NCI-H1417 (cell line): ENCODE data around the gene PTPRT.

Experiments
- DNase-seq, 3 experiments: peaks; one replicate each; lab custom pipeline; 2025; lab: John Stamatoyannopoulos, UW

Gene PTPRT

DNA sequence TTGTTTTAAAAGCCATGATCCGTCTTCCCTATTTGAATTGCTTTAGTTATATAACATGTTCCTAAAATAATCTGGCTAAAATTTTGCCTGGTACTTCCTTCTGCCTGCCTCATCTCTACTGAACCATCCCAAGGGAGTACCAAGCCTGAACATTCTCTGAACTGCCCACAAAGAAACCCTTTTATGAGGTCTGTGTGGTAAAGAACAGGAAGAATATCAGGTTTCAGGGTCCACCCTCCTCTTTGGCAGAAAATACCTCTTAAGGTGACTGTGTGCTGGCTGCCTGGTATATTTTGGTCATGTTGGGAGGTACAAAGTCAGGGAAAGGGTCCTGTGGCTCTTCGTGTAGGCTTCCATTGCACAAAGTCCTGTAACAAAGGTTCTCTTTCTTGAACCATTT is 997.4 kb downstream of the PTPRT start:
- DNase-seq, result peak in 1 of 3 experiments; percentile 51

DNA sequence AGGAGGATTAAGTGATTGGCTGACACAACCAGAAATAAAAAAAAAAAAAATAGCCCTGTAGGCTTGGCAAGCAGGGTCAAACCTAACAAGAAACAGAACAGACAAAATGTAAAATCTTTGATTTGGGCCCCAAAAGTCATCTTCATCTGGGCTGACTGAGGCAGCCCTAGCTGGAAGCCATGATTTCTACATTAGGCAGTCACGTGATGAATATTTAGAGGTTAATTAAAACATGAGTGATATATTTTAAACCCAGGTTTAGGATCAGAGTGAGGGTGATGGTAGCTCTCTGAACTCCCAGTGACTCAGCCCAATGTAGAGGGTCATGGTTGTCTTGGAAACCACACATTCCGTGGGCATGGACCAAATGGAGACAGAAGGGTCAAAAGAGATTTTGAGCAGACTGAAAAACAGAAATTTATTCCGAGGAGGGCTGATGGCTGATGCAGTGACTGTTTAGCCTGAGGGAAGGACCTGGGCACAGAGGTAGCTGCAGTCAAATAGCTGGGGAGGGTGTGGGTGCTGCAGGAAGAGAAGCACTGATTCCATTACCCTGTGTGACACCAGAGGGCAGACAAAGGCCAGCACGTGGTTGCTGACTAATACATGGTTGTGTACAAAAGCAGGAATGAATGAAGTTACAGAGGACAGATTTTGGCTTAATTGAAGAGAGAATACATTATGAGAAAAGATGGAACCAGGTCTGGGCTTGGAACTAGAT is 998.4 kb downstream of the PTPRT start:
- DNase-seq, result peak in 1 of 3 experiments; percentile 48

DNA sequence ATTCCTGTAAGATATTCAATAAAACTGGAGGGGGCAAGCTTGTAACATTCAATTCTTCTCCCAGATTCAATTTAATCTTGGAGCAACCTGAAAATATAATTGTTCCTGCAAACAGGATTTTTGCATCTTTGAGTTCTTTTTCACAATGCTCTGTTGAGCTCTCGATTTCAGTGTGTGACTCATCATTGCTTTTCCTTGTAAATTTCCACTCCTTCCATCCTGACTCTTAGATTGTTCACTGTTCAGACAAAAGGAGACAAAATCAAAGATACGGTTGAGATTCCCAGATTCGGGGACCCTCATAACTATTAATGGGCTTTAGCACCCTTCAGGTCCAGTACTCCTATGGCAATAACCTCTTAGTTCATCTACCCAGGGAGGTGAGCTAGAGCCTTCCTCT is 999.6 kb downstream of the PTPRT start:
- no peak for DNase-seq

DNA sequence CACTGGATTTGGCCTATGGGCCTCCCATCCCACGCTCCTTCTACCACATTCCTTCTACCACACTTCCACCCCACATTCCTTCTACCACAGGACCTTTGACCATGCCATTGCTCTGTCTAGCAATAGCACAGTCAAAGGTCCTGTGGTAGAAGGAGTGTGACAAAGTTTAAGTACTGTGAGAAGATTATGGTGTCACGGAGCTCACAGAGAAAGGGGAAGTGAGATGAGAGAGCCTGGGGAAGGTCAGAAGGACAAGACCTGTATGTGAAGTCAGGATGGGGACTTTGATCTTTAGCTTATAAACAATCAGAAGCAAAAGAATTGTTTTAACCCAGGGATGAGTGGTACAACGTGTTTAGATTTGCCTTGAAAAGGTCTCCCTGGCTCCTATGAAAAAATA is 1003.4 kb downstream of the PTPRT start:
- no peak for DNase-seq

DNA sequence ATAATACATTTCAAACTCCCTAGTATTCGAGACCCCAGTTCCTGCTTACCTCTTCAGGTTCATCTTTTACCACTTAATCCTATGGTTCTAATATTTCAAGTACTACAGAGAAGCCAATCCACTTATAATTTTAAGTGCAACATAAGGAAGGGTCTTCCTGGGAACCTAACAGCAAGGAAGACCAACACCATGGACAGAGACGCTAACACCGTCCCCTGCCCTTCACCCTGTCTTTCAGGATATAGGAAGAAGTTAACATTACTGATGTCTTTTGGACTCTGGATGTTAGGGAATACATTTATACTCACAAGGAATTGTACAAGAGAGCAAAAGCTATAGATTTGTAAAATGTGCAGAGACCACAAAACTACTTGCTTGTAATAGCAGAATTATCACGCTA is 1006.6 kb downstream of the PTPRT start:
- no peak for DNase-seq

DNA sequence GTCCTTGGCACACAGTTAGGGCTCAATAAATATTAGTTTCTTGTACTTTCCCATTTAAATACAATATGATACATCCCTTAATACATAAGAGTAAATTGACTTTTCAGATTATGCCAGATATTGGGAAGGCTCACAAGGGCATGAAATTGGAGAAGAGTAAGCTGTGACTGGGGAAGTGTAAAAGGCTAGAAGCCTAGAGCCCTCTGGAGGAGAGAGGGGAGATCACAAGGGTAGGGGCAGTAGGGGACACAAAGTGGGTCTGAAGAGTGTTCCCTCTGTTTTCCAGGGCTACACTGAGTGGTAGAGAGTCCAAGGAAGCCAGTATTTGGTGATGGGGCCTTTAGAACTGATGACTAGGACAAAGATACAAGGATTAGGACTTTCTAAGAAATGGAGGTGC is 1008.6 kb downstream of the PTPRT start:
- DNase-seq, result no peak

DNA sequence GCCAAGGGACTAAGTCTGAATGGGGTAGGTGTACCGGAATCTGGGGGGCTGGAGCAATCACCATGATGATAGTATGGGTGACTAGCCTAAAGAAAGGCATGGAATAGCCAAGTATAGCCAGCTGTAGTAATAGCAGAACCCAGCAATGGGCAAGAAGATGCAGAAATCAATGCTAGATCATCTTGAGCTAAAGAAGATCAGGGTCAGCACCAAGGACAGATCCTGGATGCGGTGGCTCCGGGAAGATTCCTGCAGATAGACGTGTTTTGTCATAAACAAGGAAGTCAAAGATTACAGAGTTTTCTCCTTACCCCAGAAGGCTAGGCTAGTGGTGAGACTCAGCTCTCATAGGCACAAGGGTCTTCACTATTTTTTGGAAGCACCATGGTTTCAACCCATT is 1009.9 kb downstream of the PTPRT start:
- DNase-seq, result no peak

DNA sequence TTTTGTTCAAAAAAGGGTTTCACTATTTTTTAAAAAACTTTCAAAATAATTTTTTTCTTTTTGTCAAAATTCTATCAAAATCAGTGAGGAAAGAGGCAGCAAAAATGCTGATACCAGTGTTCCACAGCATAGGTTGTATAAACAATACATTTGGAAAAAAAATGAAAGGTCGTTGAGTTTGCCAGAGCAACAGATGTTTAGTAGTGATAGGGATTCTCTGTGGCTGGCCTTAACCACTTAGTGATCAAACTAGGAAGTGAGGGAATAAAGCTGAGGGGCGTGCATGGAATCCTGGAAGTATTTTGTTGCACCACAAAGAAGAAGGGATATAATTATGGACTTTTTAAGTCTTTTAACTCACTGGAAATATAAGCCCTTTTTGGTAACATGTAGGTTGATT is 1016.3 kb downstream of the PTPRT start:
- DNase-seq, result peak in 1 of 3 experiments; percentile 23

DNA sequence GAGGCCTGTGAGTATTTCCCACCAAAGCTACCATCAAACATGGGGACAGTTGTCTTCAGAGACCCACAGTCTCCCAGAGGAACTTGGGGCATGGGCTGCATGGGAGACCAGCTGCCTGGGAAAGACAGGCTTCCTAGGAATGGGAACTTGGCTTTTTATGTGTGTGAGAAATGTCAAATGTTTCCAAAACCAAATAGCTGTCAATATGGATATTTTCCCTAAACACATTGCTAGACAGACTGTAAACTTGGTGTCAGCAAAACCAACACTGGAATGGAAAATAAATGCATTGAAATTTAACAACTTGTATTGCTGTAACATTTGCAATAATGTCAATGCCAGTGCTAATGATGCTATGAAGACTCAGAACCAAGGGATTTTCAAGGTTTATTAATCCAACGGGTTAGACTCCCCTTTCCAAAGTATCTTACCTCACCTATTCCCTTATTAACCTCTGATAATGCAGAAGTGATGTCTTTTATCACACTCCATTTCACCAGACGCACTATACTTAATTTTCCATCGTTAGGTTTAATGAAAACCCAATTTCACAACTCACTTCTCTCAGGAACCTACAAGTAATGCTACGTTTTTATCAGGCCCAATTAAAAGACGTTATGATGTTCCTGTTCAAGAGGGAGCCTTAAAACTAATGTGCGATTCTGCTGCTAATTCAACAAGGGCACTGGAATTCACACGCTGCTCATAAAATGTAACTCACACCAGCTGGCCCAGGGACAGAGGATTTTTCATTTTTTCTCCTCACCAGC is 1025.4 kb downstream of the PTPRT start:
- DNase-seq, result no peak

DNA sequence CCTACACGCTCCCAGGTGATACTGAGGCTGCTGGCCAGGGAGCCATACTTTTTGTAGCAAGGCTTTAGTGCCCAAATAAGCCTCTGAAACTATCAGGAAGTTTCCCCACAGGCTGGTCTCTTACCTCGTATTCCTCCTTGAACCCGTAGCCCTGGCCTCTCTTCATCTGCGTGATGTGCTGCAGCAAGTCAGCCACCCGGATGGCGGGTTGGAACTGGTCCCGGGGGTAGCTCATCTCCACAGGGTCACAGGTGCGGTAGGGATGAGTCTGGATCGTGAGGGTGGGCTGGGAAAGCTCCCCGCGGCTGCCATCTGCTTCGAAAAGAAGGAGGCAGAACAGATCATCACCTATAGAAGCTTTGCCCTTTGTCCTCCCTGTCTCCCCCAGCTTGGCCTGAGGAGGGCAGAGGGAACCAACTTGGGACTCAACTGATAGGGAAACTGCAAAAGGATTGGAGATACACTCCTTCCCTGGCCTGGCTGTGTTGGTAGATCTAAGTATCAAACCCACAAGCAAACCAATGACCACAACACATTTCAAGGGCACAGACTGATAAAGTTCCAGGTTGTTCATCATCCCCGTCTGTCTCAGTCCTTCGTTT is 1028.4 kb downstream of the PTPRT start:
- DNase-seq, result peak in 2 of 3 experiments; percentile 8 to 41

DNA sequence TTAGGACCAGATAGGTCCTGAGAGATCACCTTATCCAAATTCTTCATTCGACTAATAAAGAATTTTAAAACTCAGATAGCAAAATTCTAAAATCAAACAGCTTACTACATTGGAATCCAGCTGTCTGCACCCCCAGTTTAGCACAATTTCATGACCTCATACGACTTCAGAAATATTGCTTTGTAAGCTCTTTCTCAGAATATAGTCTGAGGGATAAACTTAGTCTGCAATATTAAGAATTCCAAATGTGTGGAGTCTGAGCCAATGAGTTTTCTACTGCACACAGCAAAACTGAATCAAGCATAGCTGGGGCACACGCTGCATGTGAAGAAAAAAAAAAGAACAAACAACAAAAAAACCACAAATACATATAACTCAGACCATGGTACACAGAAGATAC is 1029.9 kb downstream of the PTPRT start:
- DNase-seq, result no peak

DNA sequence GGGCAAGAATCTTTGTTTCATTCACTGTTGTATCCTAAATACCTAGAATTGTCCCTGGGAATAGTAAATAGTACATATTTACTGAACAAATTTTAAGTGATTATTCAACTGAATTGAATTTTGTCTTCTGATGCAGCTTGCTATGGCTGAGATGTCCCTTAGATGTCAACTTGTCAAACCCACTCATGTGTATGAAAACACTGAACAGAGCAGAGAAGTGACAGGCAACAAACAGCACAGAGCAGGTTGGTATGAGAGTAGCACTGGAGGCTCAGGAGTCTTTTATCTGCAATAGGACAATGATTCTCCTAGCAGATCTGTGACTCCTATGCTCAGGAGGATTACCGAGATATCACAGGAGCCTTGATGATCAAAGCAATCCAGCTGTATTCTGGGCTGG is 1031.4 kb downstream of the PTPRT start:
- no peak for DNase-seq

DNA sequence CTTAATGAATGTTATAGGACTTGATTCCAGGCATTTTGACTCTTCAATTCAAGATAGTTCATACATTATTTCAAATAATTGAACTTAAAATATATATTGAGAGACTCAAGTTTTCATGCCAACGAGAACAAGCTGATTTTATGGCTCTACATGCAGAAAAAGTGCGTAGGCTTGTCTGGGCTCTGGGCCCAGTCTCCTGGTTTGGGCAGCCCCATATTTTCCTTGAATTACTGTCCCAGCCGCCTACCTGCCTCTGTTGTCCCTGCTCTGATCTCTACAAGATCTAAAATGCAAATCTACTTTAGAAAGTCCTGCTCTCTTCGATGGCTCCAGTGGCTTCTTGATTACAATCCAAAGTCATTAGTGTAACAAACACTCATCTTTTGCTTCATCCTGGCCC is 1034.1 kb downstream of the PTPRT start:
- no peak for DNase-seq

DNA sequence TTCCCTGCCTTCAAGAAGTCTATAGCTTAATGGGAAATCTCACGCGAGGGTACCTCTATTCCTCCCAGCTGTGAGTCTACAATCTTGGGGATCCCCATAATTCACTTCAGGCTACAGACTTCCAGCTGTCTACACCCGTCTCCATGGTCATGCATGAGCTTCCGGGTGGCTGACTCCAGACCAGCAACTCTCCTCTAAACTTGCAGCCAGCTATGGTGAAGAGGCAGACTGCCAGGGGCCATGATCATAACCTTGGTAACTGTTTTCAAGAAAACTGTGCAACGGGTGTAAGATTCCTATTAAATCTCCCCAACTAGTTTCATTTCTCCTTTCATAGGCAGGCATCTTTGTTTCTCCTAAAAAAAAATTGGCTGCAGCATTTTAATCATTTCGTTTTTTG is 1037.1 kb downstream of the PTPRT start:
- no peak for DNase-seq

DNA sequence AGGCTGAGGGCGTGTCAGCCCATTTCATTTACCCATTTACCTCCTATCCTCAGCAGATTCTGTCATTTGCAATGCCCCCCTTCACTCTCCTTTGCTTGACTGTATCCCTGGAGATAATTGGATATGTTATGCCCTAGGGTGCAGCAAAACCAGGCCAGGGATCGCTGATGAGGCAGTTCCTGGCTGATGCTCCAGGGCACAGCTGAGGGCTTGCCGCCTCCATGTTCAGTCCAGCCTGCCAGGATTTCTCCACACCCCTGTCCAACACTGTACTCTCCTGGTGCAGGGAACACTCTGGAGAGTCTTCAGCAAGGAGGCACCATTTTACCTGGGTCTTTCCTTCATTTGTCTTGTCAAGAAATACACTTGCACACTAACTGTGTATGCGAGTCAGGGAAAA is 1039.5 kb downstream of the PTPRT start:
- peak in 2 of 3 experiments; percentile 11 to 54 for DNase-seq

DNA sequence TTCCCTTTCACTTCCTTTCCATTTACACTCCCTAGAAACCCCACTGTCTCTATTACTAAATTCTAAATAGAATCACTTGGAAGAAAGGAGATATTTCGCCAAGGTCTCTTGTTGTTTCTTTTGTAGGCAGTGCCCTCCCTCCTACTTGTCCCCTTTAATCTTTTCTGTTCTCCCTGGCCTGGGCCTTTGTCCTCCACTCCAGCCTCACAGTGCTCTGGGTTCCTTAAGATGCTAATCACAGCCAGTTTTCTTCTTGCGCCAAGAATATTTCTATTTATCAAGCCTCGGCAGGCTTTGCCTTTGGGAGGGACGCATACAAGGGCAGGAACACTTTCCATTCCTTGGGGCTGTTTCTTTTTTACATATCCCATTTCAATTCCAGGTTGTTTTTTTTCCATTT is 1051.0 kb downstream of the PTPRT start:
- no peak for DNase-seq

DNA sequence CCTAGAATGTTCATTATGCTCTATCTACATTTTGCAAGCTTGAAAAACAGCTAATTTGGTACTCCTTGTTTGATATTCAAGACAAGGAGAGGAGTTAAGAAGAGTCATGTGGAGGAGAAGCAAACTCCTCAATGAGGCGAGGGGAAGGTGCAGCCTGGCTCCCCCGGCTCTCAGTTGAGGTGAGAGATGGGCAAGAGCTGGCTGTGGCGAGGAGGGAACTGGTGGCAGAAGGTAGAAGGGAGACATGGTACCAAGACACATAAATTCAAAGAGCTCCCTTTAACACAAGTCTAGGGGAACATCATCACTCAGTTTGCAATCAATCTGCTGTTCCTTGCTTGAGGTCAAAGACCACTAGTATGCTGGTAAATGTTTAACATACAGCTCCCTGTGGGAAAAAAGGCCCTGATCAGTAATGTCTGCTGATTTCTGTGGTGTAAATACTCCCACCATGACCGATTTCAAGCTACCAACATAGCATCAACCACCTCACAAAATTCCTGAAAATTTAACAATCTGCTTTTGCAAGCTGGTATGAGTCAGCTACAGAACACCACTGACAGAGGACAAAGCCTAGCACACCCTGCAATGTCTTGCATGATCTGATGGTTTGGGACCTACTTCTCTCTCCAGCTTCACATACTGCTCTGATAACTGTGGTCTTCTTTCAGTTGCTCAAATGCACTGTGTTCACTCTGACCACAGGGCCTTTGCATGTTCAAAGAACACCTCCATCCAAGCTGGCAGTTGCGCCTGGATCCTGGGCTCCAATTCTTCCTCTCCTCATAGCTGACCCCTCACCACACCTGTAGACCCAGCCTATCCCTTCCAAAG is 1055.2 kb downstream of the PTPRT start:
- no peak for DNase-seq

DNA sequence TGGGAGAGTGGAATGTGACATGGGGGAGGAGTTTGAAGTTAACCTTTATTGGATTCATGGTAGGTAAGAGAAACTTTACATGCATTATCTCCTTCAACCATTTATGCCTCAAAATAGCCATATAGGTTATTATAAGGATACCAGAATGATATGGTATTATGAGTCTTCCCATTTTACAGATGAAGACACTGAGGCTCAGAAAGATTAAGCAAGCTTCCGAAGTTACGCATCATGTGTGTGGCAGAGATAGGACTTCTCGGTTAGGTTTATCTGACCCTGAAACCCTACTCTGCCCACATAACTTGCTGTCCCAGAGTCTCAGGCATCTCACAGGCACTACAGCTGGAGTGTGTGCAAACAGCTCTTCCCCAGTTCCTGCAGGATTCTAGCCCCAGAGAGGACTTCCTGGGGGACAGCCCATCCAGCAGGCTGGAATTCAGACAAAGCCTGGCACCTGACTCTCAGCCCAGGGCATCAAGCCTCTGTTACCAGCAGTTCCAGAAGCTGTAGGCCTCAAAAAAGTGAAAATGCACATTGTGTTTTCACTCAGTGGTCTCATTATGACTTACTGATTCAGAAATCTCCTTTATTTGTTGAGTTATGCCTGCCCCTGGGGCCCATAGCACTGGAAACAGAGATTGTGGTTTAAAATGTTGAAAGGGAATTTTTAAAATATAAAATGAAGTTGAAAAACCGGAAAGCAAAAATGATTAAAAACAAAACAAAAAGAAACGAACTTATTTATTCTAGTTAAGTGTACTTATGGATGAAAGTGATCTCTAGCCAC is 1058.7 kb downstream of the PTPRT start:
- DNase-seq, result no peak

DNA sequence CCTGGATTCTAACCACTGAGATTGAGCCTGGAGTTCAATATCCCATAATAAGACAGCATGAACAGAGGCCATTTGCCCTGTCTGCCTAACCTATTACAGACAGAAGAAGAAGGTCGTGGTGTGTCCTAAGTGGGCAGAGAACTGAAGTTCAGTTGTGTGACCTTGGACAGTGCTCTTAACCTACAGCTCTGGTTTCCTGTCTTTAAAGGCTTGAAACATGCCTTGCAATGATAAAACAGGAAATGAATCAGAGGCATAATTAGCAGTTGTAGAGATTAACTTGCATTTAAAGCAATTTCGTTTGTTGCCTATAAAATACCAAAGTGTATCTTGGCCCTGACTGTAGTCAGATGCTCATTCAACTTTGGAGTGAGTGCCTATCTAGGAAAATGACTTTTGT is 1064.3 kb downstream of the PTPRT start:
- DNase-seq, result no peak

DNA sequence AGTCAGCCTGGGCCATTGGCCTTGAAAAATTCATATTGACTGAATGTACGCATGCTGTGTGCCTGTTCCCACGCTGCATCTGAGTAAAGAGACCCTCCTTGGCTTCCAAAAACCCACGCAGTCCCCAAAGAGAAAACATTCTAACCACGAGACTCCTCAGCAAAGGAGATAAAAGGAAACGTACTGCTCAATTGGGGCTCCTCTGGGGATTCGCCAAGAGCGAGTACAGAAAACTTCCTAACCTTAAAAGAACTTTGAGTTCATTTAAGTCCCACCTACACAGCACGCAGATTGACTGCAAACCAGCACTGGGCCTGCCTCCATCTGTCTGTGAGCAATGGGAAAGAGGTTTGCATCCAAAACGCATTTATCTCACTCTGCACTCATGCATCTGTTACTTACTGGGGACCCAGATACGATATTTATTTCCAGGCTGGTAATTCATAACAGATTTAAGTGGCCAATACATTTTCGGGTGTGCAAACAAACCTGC is 1065.7 kb downstream of the PTPRT start:
- no peak for DNase-seq

DNA sequence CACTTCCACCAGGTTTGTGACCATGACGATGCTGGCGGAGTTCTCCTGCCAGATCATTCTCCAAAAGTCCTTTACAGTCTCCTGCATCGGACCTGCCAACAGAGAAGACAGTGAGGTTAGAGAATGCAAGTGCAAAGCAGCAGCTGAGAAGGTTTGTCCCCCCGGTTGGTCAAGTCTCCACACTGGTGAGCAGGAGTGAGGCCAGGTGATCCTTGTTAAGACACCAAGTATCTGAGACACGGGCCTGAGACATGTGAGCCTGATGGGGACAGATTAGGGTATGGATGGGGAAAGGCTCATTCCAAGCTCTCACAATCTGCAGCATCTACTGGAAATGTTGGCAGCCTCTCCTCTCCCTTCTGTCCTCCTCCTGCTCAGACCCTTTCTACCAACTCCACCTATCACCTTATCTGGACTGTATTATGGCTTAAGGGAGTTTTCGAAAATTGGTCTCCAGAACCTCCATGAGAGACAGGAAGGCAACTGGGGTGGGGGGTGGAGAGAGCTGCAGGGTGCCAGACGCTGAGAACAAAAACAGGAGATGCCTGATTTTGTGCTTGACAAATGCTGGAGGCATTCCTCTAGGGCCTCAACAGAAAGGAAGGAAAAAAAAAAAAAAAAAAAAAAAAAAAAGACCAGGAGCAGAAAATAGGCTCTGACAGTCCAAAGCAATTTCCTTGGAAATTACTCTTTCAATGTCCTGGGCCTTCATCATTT is 1071.1 kb downstream of the PTPRT start:
- no peak for DNase-seq
